ENCODE data around the gene ACSF3.

- TF ChIP-seq CTCF (IDR thresholded peaks at IDR 0.05; ENCODE audit: low read length) = no peak
- no peak for TF ChIP-seq EZH2 (IDR thresholded peaks at IDR 0.05; ENCODE audit: borderline replicate concordance, low read length)
Observed at GRCh38 chr16:89139907-89140361, 46.3 kb downstream of the ACSF3 start.

Data from OCI-LY1 (cell line).